ENCODE results near the gene PLCH2. TPM values are rescaled to one million over a fixed set of nuclear protein-coding genes. Genes with fewer than 3 reads are reported as not detected.

PLCH2 gene
- total RNA-seq, 1 experiment from 2014 or later = 0.22 TPM

- Histone ChIP-seq H3K27ac (no peak overlapping the region), H3K9me3 (replicated peaks) (no peaks in the 10 kb centered on the region), H3K4me1 (peaks cover 8% of the 10 kb centered on the region), H3K4me3 (no peak overlapping the region), H3K27me3 (peaks cover 40% of the 10 kb centered on the region), H3K36me3 (no peaks in the 10 kb centered on the region)
- DNase-seq = no peak
Measured at GRCh38 chr1:2530513-2531361, 54.6 kb downstream of the PLCH2 start.

GRCh38 chr1:2532485-2533160, 56.5 kb downstream of the PLCH2 start:
- Histone ChIP-seq H3K27ac (no peak overlapping the region), H3K36me3 (no peaks in the 10 kb centered on the region), H3K4me3 (no peak overlapping the region), H3K4me1 (no peaks in the 10 kb centered on the region), H3K9me3 (replicated peaks) (no peaks in the 10 kb centered on the region), H3K27me3 (peaks cover 47% of the 10 kb centered on the region)
- DNase-seq = no peak

- DNase-seq = no peak
- Histone ChIP-seq H3K27ac (no peak overlapping the region), H3K27me3 (peaks cover 47% of the 10 kb centered on the region), H3K4me1 (no peaks in the 10 kb centered on the region), H3K36me3 (no peaks in the 10 kb centered on the region), H3K4me3 (no peak overlapping the region), H3K9me3 (replicated peaks) (no peaks in the 10 kb centered on the region)
Measured at GRCh38 chr1:2533365-2533764, 57.3 kb downstream of the PLCH2 start.

- no peaks in the 10 kb centered on the region for H3K9me3 ChIP-seq (replicated peaks)
- no peak overlapping the region for H3K27ac ChIP-seq
- H3K4me3 ChIP-seq = no peak overlapping the region
- no peak for DNase-seq
- no peaks in the 10 kb centered on the region for H3K36me3 ChIP-seq
- peaks cover 47% of the 10 kb centered on the region for H3K27me3 ChIP-seq
- H3K4me1 ChIP-seq = no peaks in the 10 kb centered on the region
Measured at GRCh38 chr1:2534315-2534686, 58.2 kb downstream of the PLCH2 start.

GRCh38 chr1:2534687-2535441, 58.8 kb downstream of the PLCH2 start:
- H3K27me3 ChIP-seq = peaks cover 47% of the 10 kb centered on the region
- no peak overlapping the region for H3K27ac ChIP-seq
- no peak overlapping the region for H3K4me3 ChIP-seq
- no peak for DNase-seq
- no peaks in the 10 kb centered on the region for H3K9me3 ChIP-seq (replicated peaks)
- H3K4me1 ChIP-seq = no peaks in the 10 kb centered on the region
- H3K36me3 ChIP-seq = no peaks in the 10 kb centered on the region

GRCh38 chr1:2535455-2535854, 59.4 kb downstream of the PLCH2 start:
- Histone ChIP-seq H3K4me3 (no peak overlapping the region), H3K9me3 (replicated peaks) (no peaks in the 10 kb centered on the region), H3K4me1 (no peaks in the 10 kb centered on the region), H3K36me3 (no peaks in the 10 kb centered on the region), H3K27ac (no peak overlapping the region), H3K27me3 (peaks cover 52% of the 10 kb centered on the region)
- DNase-seq = no peak

GRCh38 chr1:2535981-2536380, 59.9 kb downstream of the PLCH2 start:
- DNase-seq = no peak
- Histone ChIP-seq H3K27me3 (peaks cover 50% of the 10 kb centered on the region), H3K36me3 (no peaks in the 10 kb centered on the region)

GRCh38 chr1:2537784-2538115, 61.7 kb downstream of the PLCH2 start:
- Histone ChIP-seq H3K4me1 (peaks cover 3% of the 10 kb centered on the region; the same call in 1 of the 2 replicates), H3K27me3 (peaks cover 47% of the 10 kb centered on the region), H3K27ac (no peak overlapping the region), H3K4me3 (no peak overlapping the region), H3K36me3 (no peaks in the 10 kb centered on the region), H3K9me3 (replicated peaks) (no peaks in the 10 kb centered on the region)
- peak; percentile 78 to 85 for DNase-seq

More at GRCh38 chr1:2535981-2536380, 59.9 kb downstream of the PLCH2 start:
- Histone ChIP-seq H3K9me3 (replicated peaks) (no peaks in the 10 kb centered on the region), H3K27ac (no peak overlapping the region), H3K4me1 (no peaks in the 10 kb centered on the region), H3K4me3 (no peak overlapping the region)

- Histone ChIP-seq H3K9me3 (replicated peaks) (no peaks in the 10 kb centered on the region), H3K27me3 (peaks cover 40% of the 10 kb centered on the region), H3K36me3 (no peaks in the 10 kb centered on the region), H3K27ac (no peak overlapping the region), H3K4me3 (no peak overlapping the region), H3K4me1 (peaks cover 8% of the 10 kb centered on the region)
- no peak for DNase-seq
Measured at GRCh38 chr1:2538376-2538775, 62.3 kb downstream of the PLCH2 start.

- no peaks in the 10 kb centered on the region for H3K36me3 ChIP-seq
- no peak for DNase-seq
- H3K9me3 ChIP-seq (replicated peaks) = no peaks in the 10 kb centered on the region
- peaks cover 13% of the 10 kb centered on the region for H3K4me1 ChIP-seq
- H3K4me3 ChIP-seq = no peak overlapping the region
- H3K27ac ChIP-seq = no peak overlapping the region
- peaks cover 35% of the 10 kb centered on the region for H3K27me3 ChIP-seq
Measured at GRCh38 chr1:2538872-2539271, 62.8 kb downstream of the PLCH2 start.

GRCh38 chr1:2539312-2539907, 63.3 kb downstream of the PLCH2 start:
- H3K27ac ChIP-seq = no peak overlapping the region
- no peaks in the 10 kb centered on the region for H3K9me3 ChIP-seq (replicated peaks)
- H3K36me3 ChIP-seq = no peaks in the 10 kb centered on the region
- H3K4me3 ChIP-seq = no peak overlapping the region
- peaks cover 30% of the 10 kb centered on the region for H3K27me3 ChIP-seq
- DNase-seq = no peak
- peaks cover 19% of the 10 kb centered on the region for H3K4me1 ChIP-seq

- Histone ChIP-seq H3K27me3 (peaks cover 18% of the 10 kb centered on the region; the same call in 1 of the 2 replicates), H3K4me3 (no peak overlapping the region), H3K27ac (no peak overlapping the region), H3K36me3 (no peaks in the 10 kb centered on the region), H3K9me3 (replicated peaks) (no peaks in the 10 kb centered on the region), H3K4me1 (peaks cover 30% of the 10 kb centered on the region)
- DNase-seq = no peak
Measured at GRCh38 chr1:2540816-2541492, 64.9 kb downstream of the PLCH2 start.

GRCh38 chr1:2541619-2542245, 65.6 kb downstream of the PLCH2 start:
- H3K36me3 ChIP-seq = no peaks in the 10 kb centered on the region
- no peak overlapping the region for H3K4me3 ChIP-seq
- peaks cover 30% of the 10 kb centered on the region for H3K4me1 ChIP-seq
- peaks cover 13% of the 10 kb centered on the region; the same call in 1 of the 2 replicates for H3K27me3 ChIP-seq
- H3K27ac ChIP-seq = no peak overlapping the region
- H3K9me3 ChIP-seq (replicated peaks) = no peaks in the 10 kb centered on the region
- peak; percentile 69 to 78 for DNase-seq
